SK-N-SH treated with all-trans-retinoic acid at 6 μM for 48 hours (cell line): ENCODE measurements around the gene ENAH.

Experiments
- ATAC-seq: fragments of 200-7000 bp; cut with Tn5 transposase; 3 replicates; pipeline ENCODE4 v1.9.1; 2020; ENCODE audit warnings: mild to moderate bottlenecking, moderate library complexity
- ARNTL ChIP-seq: fragments of 450-650 bp; formaldehyde crosslinking; IDR thresholded peaks from 2 replicates; pipeline ENCODE4 v1.5.0; 2020; ENCODE audit warnings: low read depth, mild to moderate bottlenecking, moderate library complexity, borderline replicate concordance
- BACH2 ChIP-seq: fragments of 250-450 bp; sonication (Bioruptor Pico); IDR thresholded peaks from 2 replicates; pipeline ENCODE4 v1.9.0; 2021; ENCODE audit warnings: mild to moderate bottlenecking, borderline replicate concordance
- GLIS3 ChIP-seq: fragments of 250-450 bp; sonication (Bioruptor Pico); IDR thresholded peaks from 2 replicates; pipeline ENCODE4 v1.5.0; 2020; ENCODE audit warnings: mild to moderate bottlenecking, moderate library complexity
- ISL1 ChIP-seq: fragments of 250-450 bp; sonication (Bioruptor Pico); IDR thresholded peaks from 2 replicates; pipeline ENCODE4 v2.1.2; 2022; ENCODE audit warnings: mild to moderate bottlenecking, moderate library complexity
- OSR1 ChIP-seq: fragments of 250-450 bp; sonication (Bioruptor Pico); IDR thresholded peaks from 2 replicates; pipeline ENCODE4 v1.8.0; 2022; ENCODE audit warnings: moderate library complexity, mild to moderate bottlenecking, inconsistent platforms
- PPARA ChIP-seq: fragments of 250-450 bp; sonication (Bioruptor Pico); IDR thresholded peaks from 2 replicates; pipeline ENCODE4 v1.5.0; 2020; ENCODE audit warnings: mild to moderate bottlenecking, borderline replicate concordance
- TCF4 ChIP-seq: fragments of 250-450 bp; sonication (Bioruptor Pico); IDR thresholded peaks from 2 replicates; pipeline ENCODE4 v1.8.0; 2021; ENCODE audit warnings: mild to moderate bottlenecking, moderate library complexity, borderline replicate concordance
- ZC3H10 ChIP-seq: fragments of 250-450 bp; sonication (Bioruptor Pico); IDR thresholded peaks from 2 replicates; pipeline ENCODE4 v1.5.1; 2021; ENCODE audit warnings: mild to moderate bottlenecking, moderate library complexity
- ZFP3 ChIP-seq: fragments of 250-450 bp; sonication (Bioruptor Pico); IDR thresholded peaks from 2 replicates; pipeline ENCODE4 v1.5.0; 2020; ENCODE audit warnings: mild to moderate bottlenecking, moderate library complexity
- ZFP30 ChIP-seq: fragments of 450-650 bp; formaldehyde crosslinking; IDR thresholded peaks from 2 replicates; pipeline ENCODE4 v1.5.0; 2022; ENCODE audit warnings: mild to moderate bottlenecking, moderate library complexity
- ZNF565 ChIP-seq: fragments of 450-650 bp; formaldehyde crosslinking; conservative IDR thresholded peaks from 2 replicates; pipeline ENCODE4 v1.5.0; 2020; ENCODE audit warnings: low read depth, mild to moderate bottlenecking, moderate library complexity
- ZNF70 ChIP-seq: fragments of 450-650 bp; formaldehyde crosslinking; IDR thresholded peaks from 2 replicates; pipeline ENCODE4 v1.5.0; 2020; ENCODE audit warnings: mild to moderate bottlenecking, moderate library complexity
- ZNF8 ChIP-seq: fragments of 450-650 bp; formaldehyde crosslinking; IDR thresholded peaks from 2 replicates; pipeline ENCODE4 v1.5.0; 2020; ENCODE audit warnings: mild to moderate bottlenecking, moderate library complexity
- TF ChIP-seq, protein P1 (sequence below): fragments of 250-450 bp; sonication (Bioruptor Pico); IDR thresholded peaks from 2 replicates; pipeline ENCODE4 v1.5.0; 2020; ENCODE audit warnings: mild to moderate bottlenecking, moderate library complexity
- TF ChIP-seq, protein P2 (sequence below): fragments of 250-450 bp; sonication (Bioruptor Pico); IDR thresholded peaks from 2 replicates; pipeline ENCODE4 v1.8.0; 2020; ENCODE audit warnings: mild to moderate bottlenecking, moderate library complexity, borderline replicate concordance
- TF ChIP-seq, protein P3 (sequence below): fragments of 250-450 bp; sonication (Bioruptor Pico); IDR thresholded peaks from 2 replicates; pipeline ENCODE4 v1.8.0; 2021; ENCODE audit warnings: low read depth, mild to moderate bottlenecking, moderate library complexity, borderline replicate concordance

The ENAH gene

DNA sequence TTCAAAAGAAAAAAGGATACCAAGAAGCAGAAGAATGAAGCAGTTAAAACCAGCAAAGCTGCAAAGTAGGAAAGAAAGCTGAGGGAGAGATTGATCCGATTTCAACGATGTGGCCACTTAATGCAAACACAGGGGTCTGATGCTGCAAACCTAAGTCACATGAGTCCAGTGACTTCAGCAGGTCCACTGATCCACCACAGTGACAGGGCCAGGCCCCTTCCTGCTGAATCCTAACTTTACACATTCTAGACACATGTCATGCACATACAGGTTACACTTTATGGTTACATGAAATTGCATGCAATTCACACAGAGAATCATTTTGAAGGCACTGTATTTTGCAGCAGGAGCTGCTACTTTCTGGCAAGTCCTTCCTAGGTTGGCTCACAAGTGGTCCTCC lies 166.1 kb downstream of the ENAH start:
- ATAC-seq = no peak
- TF ChIP-seq ISL1 (CRISPR knock-in tag) (no peak), ZC3H10 (no peak), TCF4 (CRISPR knock-in tag) (no peak), PPARA (CRISPR knock-in tag) (no peak), OSR1 (CRISPR knock-in tag) (no peak), ZFP30 (CRISPR knock-in tag) (no peak), BACH2 (CRISPR knock-in tag) (no peak), ARNTL (CRISPR knock-in tag) (no peak), GLIS3 (no peak), ZNF565 (CRISPR knock-in tag) (no peak), ZNF8 (CRISPR knock-in tag) (no peak)
- TF ChIP-seq, protein P1, sequence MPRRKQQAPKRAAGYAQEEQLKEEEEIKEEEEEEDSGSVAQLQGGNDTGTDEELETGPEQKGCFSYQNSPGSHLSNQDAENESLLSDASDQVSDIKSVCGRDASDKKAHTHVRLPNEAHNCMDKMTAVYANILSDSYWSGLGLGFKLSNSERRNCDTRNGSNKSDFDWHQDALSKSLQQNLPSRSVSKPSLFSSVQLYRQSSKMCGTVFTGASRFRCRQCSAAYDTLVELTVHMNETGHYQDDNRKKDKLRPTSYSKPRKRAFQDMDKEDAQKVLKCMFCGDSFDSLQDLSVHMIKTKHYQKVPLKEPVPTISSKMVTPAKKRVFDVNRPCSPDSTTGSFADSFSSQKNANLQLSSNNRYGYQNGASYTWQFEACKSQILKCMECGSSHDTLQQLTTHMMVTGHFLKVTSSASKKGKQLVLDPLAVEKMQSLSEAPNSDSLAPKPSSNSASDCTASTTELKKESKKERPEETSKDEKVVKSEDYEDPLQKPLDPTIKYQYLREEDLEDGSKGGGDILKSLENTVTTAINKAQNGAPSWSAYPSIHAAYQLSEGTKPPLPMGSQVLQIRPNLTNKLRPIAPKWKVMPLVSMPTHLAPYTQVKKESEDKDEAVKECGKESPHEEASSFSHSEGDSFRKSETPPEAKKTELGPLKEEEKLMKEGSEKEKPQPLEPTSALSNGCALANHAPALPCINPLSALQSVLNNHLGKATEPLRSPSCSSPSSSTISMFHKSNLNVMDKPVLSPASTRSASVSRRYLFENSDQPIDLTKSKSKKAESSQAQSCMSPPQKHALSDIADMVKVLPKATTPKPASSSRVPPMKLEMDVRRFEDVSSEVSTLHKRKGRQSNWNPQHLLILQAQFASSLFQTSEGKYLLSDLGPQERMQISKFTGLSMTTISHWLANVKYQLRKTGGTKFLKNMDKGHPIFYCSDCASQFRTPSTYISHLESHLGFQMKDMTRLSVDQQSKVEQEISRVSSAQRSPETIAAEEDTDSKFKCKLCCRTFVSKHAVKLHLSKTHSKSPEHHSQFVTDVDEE (CRISPR knock-in tag) = no peak
- TF ChIP-seq, protein P2, sequence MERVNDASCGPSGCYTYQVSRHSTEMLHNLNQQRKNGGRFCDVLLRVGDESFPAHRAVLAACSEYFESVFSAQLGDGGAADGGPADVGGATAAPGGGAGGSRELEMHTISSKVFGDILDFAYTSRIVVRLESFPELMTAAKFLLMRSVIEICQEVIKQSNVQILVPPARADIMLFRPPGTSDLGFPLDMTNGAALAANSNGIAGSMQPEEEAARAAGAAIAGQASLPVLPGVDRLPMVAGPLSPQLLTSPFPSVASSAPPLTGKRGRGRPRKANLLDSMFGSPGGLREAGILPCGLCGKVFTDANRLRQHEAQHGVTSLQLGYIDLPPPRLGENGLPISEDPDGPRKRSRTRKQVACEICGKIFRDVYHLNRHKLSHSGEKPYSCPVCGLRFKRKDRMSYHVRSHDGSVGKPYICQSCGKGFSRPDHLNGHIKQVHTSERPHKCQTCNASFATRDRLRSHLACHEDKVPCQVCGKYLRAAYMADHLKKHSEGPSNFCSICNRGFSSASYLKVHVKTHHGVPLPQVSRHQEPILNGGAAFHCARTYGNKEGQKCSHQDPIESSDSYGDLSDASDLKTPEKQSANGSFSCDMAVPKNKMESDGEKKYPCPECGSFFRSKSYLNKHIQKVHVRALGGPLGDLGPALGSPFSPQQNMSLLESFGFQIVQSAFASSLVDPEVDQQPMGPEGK (CRISPR knock-in tag) = no peak
- TF ChIP-seq, protein P3, sequence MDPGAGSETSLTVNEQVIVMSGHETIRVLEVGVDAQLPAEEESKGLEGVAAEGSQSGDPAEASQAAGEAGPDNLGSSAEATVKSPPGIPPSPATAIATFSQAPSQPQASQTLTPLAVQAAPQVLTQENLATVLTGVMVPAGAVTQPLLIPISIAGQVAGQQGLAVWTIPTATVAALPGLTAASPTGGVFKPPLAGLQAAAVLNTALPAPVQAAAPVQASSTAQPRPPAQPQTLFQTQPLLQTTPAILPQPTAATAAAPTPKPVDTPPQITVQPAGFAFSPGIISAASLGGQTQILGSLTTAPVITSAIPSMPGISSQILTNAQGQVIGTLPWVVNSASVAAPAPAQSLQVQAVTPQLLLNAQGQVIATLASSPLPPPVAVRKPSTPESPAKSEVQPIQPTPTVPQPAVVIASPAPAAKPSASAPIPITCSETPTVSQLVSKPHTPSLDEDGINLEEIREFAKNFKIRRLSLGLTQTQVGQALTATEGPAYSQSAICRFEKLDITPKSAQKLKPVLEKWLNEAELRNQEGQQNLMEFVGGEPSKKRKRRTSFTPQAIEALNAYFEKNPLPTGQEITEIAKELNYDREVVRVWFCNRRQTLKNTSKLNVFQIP (CRISPR knock-in tag) = no peak

DNA sequence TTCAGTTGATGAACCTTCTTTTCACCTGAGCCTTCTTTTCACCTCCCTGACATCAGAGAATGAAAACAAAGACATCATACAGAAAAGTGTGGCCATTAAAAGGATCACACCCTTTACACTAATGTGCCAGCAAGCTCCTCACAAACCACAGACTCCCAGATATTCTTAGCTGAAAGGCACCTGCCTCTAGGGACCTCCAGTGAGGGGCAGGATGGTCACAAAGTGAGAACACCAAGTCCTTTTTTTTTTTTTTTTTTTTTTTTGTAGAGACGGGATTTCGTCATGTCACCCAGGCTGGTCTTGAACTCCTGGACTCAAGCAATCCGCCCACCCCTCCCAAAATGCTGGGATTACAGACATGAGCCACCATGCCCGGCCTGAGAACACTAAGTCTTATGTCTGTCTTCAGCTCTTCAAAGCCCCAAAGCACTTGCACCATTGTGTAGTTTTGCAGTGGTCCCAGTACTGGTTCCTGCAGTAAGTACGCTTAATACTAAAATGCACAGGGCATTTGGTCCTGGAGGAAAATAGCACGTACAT lies 166.9 kb downstream of the ENAH start:
- TF ChIP-seq BACH2 (CRISPR knock-in tag) = no peak
- TF ChIP-seq TCF4 (CRISPR knock-in tag) = no peak
- no peak for TF ChIP-seq OSR1 (CRISPR knock-in tag)
- TF ChIP-seq ARNTL (CRISPR knock-in tag) = no peak
- no peak for TF ChIP-seq ZNF70 (CRISPR knock-in tag)
- no peak for TF ChIP-seq GLIS3
- no peak for TF ChIP-seq ZFP30 (CRISPR knock-in tag)
- TF ChIP-seq, protein P1 (CRISPR knock-in tag) = no peak
- no peak for TF ChIP-seq ZNF565 (CRISPR knock-in tag)
- TF ChIP-seq, protein P3 (CRISPR knock-in tag) = no peak
- no peak for TF ChIP-seq ZNF8 (CRISPR knock-in tag)
- TF ChIP-seq, protein P2 (CRISPR knock-in tag) = no peak
- TF ChIP-seq ZFP3 (CRISPR knock-in tag) = no peak
- no peak for TF ChIP-seq PPARA (CRISPR knock-in tag)
- ATAC-seq = no peak
